Measurements from ENCODE around the gene P4HTM. TPM values are rescaled to one million over a fixed set of nuclear protein-coding genes. Genes with fewer than 3 reads are reported as not detected.

P4HTM gene
- total and polyA plus RNA-seq, 4 donors: 58.4 to 82.7 (median 69.9) TPM

- WGBS (ENCODE audit: insufficient coverage): 90% methylated on average over 4 of the region's 8 CpGs
- Histone ChIP-seq H3K27ac (ENCODE audit: low read depth, low read length) (no peak overlapping the region), H3K9me3 (ENCODE audit: control insufficient read depth, insufficient read depth, low read length) (no peaks in the 10 kb centered on the region), H3K27me3 (ENCODE audit: control insufficient read depth, insufficient read depth, low read length) (no peaks in the 10 kb centered on the region), H3K4me1 (ENCODE audit: control insufficient read depth, insufficient read depth, low read length) (peaks cover 38% of the 10 kb centered on the region), H3K4me3 (ENCODE audit: low read depth, low read length) (no peak overlapping the region), H3K36me3 (ENCODE audit: control insufficient read depth, insufficient read depth, low read length) (peaks cover 64% of the 10 kb centered on the region)
- DNase-seq (ENCODE audit: low read depth in 4 of 6, low spot score in 6 of 6): no peak
Measured at GRCh38 chr3:49015072-49015471, 25.0 kb downstream of the P4HTM start.

- Histone ChIP-seq H3K36me3 (ENCODE audit: control insufficient read depth, insufficient read depth, low read length) (peaks cover 62% of the 10 kb centered on the region), H3K27ac (ENCODE audit: low read depth, low read length) (no peak overlapping the region), H3K4me3 (ENCODE audit: low read depth, low read length) (no peak overlapping the region), H3K9me3 (ENCODE audit: control insufficient read depth, insufficient read depth, low read length) (no peaks in the 10 kb centered on the region), H3K27me3 (ENCODE audit: control insufficient read depth, insufficient read depth, low read length) (no peaks in the 10 kb centered on the region), H3K4me1 (ENCODE audit: control insufficient read depth, insufficient read depth, low read length) (peaks cover 45% of the 10 kb centered on the region)
- DNase-seq (ENCODE audit: low read depth in 4 of 6, low spot score in 6 of 6): no peak
- 79% methylated on average over 5 of the region's 6 CpGs for WGBS (ENCODE audit: insufficient coverage)
Measured at GRCh38 chr3:49015765-49016164, 25.7 kb downstream of the P4HTM start.

GRCh38 chr3:49016414-49017228 is 26.6 kb downstream of the P4HTM start:
- Histone ChIP-seq H3K27me3 (ENCODE audit: control insufficient read depth, insufficient read depth, low read length) (no peaks in the 10 kb centered on the region), H3K4me3 (ENCODE audit: low read depth, low read length) (no peak overlapping the region), H3K9me3 (ENCODE audit: control insufficient read depth, insufficient read depth, low read length) (no peaks in the 10 kb centered on the region), H3K4me1 (ENCODE audit: control insufficient read depth, insufficient read depth, low read length) (peaks cover 47% of the 10 kb centered on the region), H3K36me3 (ENCODE audit: control insufficient read depth, insufficient read depth, low read length) (peaks cover 55% of the 10 kb centered on the region), H3K27ac (ENCODE audit: low read depth, low read length) (no peak overlapping the region)
- DNase-seq (ENCODE audit: low read depth in 4 of 6, low spot score in 6 of 6): no peak
- 89% methylated on average over 5 of the region's 6 CpGs for WGBS (ENCODE audit: insufficient coverage)

- DNase-seq (ENCODE audit: low read depth in 4 of 6, low spot score in 6 of 6): no peak
- no peak overlapping the region for H3K27ac ChIP-seq (ENCODE audit: low read depth, low read length)
- H3K4me1 ChIP-seq (ENCODE audit: control insufficient read depth, insufficient read depth, low read length): peaks cover 48% of the 10 kb centered on the region
- peak overlapping the region; percentile 72 for H3K4me3 ChIP-seq (ENCODE audit: low read depth, low read length)
- peaks cover 47% of the 10 kb centered on the region for H3K36me3 ChIP-seq (ENCODE audit: control insufficient read depth, insufficient read depth, low read length)
- WGBS (ENCODE audit: insufficient coverage): 8% methylated on average over 22 of the region's 23 CpGs
- H3K27me3 ChIP-seq (ENCODE audit: control insufficient read depth, insufficient read depth, low read length): no peaks in the 10 kb centered on the region
- H3K9me3 ChIP-seq (ENCODE audit: control insufficient read depth, insufficient read depth, low read length): no peaks in the 10 kb centered on the region
Measured at GRCh38 chr3:49017229-49017970, 27.4 kb downstream of the P4HTM start.

- Histone ChIP-seq H3K4me1 (ENCODE audit: control insufficient read depth, insufficient read depth, low read length) (peaks cover 56% of the 10 kb centered on the region), H3K27ac (ENCODE audit: low read depth, low read length) (peak within 1 kb of the TSS; percentile 61), H3K27me3 (ENCODE audit: control insufficient read depth, insufficient read depth, low read length) (no peaks in the 10 kb centered on the region), H3K36me3 (ENCODE audit: control insufficient read depth, insufficient read depth, low read length) (peaks cover 45% of the 10 kb centered on the region), H3K9me3 (ENCODE audit: control insufficient read depth, insufficient read depth, low read length) (no peaks in the 10 kb centered on the region), H3K4me3 (ENCODE audit: low read depth, low read length) (peak within 1 kb of the TSS; percentile 72)
- under 1% methylated on average over 85 of the region's 85 CpGs for WGBS (ENCODE audit: insufficient coverage)
- DNase-seq (ENCODE audit: low read depth in 4 of 6, low spot score in 6 of 6): peak in 4 of 6 donors; percentile 53 to 94 (median 82)
Measured at GRCh38 chr3:49017971-49018706, 28.1 kb downstream of the P4HTM start, which contains the start of gene DALRD3. TSS of gene DALRD3 (minus strand) at chr3:49018580. CDS start at chr3:49018564, 16 bp downstream.

GRCh38 chr3:49018707-49019006 is 28.6 kb downstream of the P4HTM start:
- H3K4me3 ChIP-seq (ENCODE audit: low read depth, low read length): peak overlapping the region; percentile 72
- WGBS (ENCODE audit: insufficient coverage): under 1% methylated on average over 9 of the region's 18 CpGs
- H3K27ac ChIP-seq (ENCODE audit: low read depth, low read length): peak overlapping the region; percentile 61
- H3K27me3 ChIP-seq (ENCODE audit: control insufficient read depth, insufficient read depth, low read length): no peaks in the 10 kb centered on the region
- no peak for DNase-seq (ENCODE audit: low read depth in 4 of 6, low spot score in 6 of 6)
- H3K4me1 ChIP-seq (ENCODE audit: control insufficient read depth, insufficient read depth, low read length): peaks cover 56% of the 10 kb centered on the region
- no peaks in the 10 kb centered on the region for H3K9me3 ChIP-seq (ENCODE audit: control insufficient read depth, insufficient read depth, low read length)
- peaks cover 44% of the 10 kb centered on the region for H3K36me3 ChIP-seq (ENCODE audit: control insufficient read depth, insufficient read depth, low read length)

- H3K36me3 ChIP-seq (ENCODE audit: control insufficient read depth, insufficient read depth, low read length): peaks cover 44% of the 10 kb centered on the region
- H3K27ac ChIP-seq (ENCODE audit: low read depth, low read length): no peak overlapping the region
- H3K27me3 ChIP-seq (ENCODE audit: control insufficient read depth, insufficient read depth, low read length): no peaks in the 10 kb centered on the region
- 59% methylated on average over 12 of the region's 12 CpGs for WGBS (ENCODE audit: insufficient coverage)
- H3K9me3 ChIP-seq (ENCODE audit: control insufficient read depth, insufficient read depth, low read length): no peaks in the 10 kb centered on the region
- peak overlapping the region; percentile 93 for H3K4me3 ChIP-seq (ENCODE audit: low read depth, low read length)
- peaks cover 52% of the 10 kb centered on the region for H3K4me1 ChIP-seq (ENCODE audit: control insufficient read depth, insufficient read depth, low read length)
- DNase-seq (ENCODE audit: low read depth in 4 of 6, low spot score in 6 of 6): no peak
Measured at GRCh38 chr3:49019941-49020329, 29.9 kb downstream of the P4HTM start.

GRCh38 chr3:49020330-49021212 is 30.5 kb downstream of the P4HTM start:
- Histone ChIP-seq H3K27ac (ENCODE audit: low read depth, low read length) (peak overlapping the region; percentile 97), H3K27me3 (ENCODE audit: control insufficient read depth, insufficient read depth, low read length) (no peaks in the 10 kb centered on the region), H3K4me3 (ENCODE audit: low read depth, low read length) (peak overlapping the region; percentile 93), H3K9me3 (ENCODE audit: control insufficient read depth, insufficient read depth, low read length) (no peaks in the 10 kb centered on the region), H3K36me3 (ENCODE audit: control insufficient read depth, insufficient read depth, low read length) (peaks cover 44% of the 10 kb centered on the region), H3K4me1 (ENCODE audit: control insufficient read depth, insufficient read depth, low read length) (peaks cover 52% of the 10 kb centered on the region)
- 2% methylated on average over 45 of the region's 51 CpGs for WGBS (ENCODE audit: insufficient coverage)
- DNase-seq (ENCODE audit: low read depth in 4 of 6, low spot score in 6 of 6): no peak

Measured in spinal cord (tissue), 10 donors.